ENCODE data around the gene LYVE1.

GRCh38 chr11:10587995-10588394 lies 19.5 kb upstream of the LYVE1 start:
- TF ChIP-seq POLR2A (IDR thresholded peaks at IDR 0.05; ENCODE audit: low read length): no peak
- no peak for TF ChIP-seq GATA1 (IDR thresholded peaks at IDR 0.05; ENCODE audit: low read depth, low read length)

All from erythroblast (primary cell).